ENCODE data around the gene MDH1B. TPM values are rescaled to one million over a fixed set of nuclear protein-coding genes. Genes with fewer than 3 reads are reported as not detected.

Gene MDH1B
- total RNA-seq, 2 donors from 2014 or later: 1.0 to 3.0 TPM

DNA sequence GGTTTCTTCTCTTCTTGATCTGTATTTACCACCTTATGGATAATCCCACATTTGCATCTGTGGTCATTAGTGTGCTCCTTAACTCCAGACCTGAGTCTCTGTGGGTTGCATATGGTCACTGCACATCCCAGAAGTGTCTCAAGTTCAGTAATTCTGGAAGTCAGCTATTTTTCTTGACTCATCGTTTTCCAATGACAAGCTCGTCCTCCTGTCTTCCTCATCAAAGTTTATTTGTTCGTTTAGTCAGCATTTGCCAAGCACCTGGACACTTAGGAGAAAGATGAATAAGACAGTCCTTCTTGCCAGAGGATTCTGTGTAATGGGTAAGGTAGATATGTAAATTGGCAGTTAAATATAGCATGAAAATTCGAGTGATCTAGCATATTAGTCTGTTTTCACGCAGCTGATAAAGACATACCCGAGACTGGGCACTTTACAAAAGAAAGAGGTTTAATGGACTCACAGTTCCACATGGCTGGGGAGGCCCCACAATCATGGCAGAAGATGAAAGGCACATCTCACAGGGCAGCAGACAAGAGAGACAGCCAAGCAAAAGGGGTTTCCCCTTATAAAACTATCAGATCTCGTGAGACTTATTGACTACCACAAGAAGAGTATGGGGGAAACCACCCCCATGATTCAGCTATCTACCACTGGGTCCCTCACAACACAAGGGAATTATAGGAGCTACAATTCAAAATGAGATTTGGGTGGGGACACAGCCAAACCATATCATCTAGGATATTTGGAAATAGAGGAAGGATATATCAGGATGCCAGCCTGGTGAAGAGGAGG lies 19.6 kb upstream of the MDH1B start:
- Histone ChIP-seq H3K4me3 (no peak overlapping the region), H3K27ac (no peak overlapping the region), H3K27me3 (no peaks in the 10 kb centered on the region), H3K36me3 (replicated peaks in 1 of 2; ENCODE audit: insufficient read depth in 1 of 2, low read depth in 2 of 2) (peaks cover 21 to 25% of the 10 kb centered on the region in 2 donors), H3K4me1 (no peaks in the 10 kb centered on the region), H3K9me3 (no peaks in the 10 kb centered on the region)
- intact Hi-C loops (cut with DNase I): no loop called here
- TF ChIP-seq POLR2A (IDR thresholded peaks at IDR 0.05): no peak
- TF ChIP-seq, protein P1, sequence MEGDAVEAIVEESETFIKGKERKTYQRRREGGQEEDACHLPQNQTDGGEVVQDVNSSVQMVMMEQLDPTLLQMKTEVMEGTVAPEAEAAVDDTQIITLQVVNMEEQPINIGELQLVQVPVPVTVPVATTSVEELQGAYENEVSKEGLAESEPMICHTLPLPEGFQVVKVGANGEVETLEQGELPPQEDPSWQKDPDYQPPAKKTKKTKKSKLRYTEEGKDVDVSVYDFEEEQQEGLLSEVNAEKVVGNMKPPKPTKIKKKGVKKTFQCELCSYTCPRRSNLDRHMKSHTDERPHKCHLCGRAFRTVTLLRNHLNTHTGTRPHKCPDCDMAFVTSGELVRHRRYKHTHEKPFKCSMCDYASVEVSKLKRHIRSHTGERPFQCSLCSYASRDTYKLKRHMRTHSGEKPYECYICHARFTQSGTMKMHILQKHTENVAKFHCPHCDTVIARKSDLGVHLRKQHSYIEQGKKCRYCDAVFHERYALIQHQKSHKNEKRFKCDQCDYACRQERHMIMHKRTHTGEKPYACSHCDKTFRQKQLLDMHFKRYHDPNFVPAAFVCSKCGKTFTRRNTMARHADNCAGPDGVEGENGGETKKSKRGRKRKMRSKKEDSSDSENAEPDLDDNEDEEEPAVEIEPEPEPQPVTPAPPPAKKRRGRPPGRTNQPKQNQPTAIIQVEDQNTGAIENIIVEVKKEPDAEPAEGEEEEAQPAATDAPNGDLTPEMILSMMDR (IDR thresholded peaks at IDR 0.05): no peak
- 74 to 79% methylated on average over 7 of the region's 7 CpGs for WGBS, 2 donors
- ATAC-seq (no peak), DNase-seq (no peak)

DNA sequence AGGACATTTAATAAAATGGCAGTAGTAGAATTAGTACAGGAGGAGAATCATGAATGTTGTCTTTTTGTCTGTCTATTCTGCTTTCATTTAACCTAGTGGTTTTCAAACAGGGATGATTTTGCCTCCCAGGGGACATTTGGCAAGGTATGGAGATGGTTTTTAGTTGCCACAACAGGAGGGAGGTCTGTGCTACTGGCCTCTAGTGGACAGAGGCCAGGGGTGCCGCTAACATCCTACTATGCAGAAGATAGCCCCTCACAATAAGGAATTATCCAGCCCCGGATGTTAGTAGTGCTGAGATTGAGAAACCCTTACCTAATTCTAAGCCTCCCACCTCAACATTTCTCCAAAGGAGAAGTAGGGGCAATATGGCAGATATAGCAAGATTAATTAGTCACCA lies 18.6 kb upstream of the MDH1B start:
- WGBS, 2 donors: 77 to 86% methylated on average over 2 of the region's 2 CpGs
- no peak for TF ChIP-seq POLR2A (IDR thresholded peaks at IDR 0.05)
- TF ChIP-seq, protein P1 (IDR thresholded peaks at IDR 0.05): peak in 2 of 7 experiments; percentile 3 to 12
- ATAC-seq: no peak

DNA sequence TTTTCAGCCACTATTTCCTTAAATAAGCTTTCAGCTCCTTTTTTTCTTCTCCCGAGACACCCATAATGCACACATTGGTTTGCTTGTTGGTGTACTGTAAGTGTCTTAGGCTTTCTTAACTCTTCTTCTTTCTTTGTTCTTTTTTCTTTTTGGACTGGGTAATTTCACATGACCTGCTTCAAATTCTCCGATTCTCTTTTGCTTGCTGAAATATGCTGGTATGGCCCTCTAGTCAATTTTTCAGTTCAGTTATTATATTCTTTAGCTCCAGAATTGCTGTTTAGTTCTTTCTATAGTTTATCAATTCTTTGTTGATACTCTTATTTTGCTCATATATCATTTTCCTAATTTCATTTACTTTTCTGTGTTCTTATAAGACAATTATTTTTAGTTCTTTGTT lies 15.5 kb upstream of the MDH1B start:
- no peak for DNase-seq
- no peaks in the 10 kb centered on the region for H3K4me1 ChIP-seq
- WGBS, 2 donors: 94 to 98% methylated on average over 2 of the region's 2 CpGs
- no peak overlapping the region for H3K27ac ChIP-seq
- peaks cover 13 to 23% of the 10 kb centered on the region in 2 donors for H3K36me3 ChIP-seq (replicated peaks in 1 of 2; ENCODE audit: insufficient read depth in 1 of 2, low read depth in 2 of 2)
- H3K4me3 ChIP-seq: no peak overlapping the region
- no peaks in the 10 kb centered on the region for H3K27me3 ChIP-seq
- intact Hi-C loops (cut with DNase I): no loop called here
- no peak for TF ChIP-seq POLR2A (IDR thresholded peaks at IDR 0.05)
- TF ChIP-seq, protein P1 (IDR thresholded peaks at IDR 0.05): no peak
- H3K9me3 ChIP-seq: peaks cover 0 to 5% (median 0%) of the 10 kb centered on the region in 3 donors
- ATAC-seq: no peak

More for the DNA sequence above, 18.6 kb upstream of the MDH1B start:
- Histone ChIP-seq H3K36me3 (replicated peaks in 1 of 2; ENCODE audit: insufficient read depth in 1 of 2, low read depth in 2 of 2) (peaks cover 21 to 23% of the 10 kb centered on the region in 2 donors), H3K27me3 (no peaks in the 10 kb centered on the region), H3K4me1 (no peaks in the 10 kb centered on the region), H3K27ac (no peak overlapping the region), H3K4me3 (no peak overlapping the region), H3K9me3 (no peaks in the 10 kb centered on the region)
- DNase-seq: no peak
- intact Hi-C loops (cut with DNase I): no loop called here

DNA sequence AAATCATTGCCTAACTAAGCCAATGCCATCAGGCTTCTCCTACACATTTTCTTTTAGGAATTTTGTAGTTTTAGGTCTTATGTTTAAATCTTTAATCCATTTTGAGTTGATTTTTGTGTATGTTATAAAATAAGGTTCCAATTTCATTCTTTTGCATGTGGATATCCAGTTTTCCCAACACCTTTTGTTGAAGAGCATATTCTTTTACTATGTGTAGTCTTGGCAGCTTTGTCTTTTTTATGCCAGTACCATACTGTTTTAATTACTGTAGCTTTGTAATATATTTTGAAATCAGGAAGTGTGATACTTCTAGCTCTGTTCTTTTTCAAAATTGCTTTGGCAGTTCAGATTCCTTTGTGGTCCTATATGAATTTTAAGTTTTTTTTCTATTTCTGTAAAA lies 11.3 kb upstream of the MDH1B start:
- H3K4me1 ChIP-seq: no peaks in the 10 kb centered on the region
- no peak for ATAC-seq
- no peak overlapping the region for H3K27ac ChIP-seq
- TF ChIP-seq, protein P1 (IDR thresholded peaks at IDR 0.05): no peak
- TF ChIP-seq POLR2A (IDR thresholded peaks at IDR 0.05): no peak
- H3K36me3 ChIP-seq (replicated peaks in 1 of 2; ENCODE audit: insufficient read depth in 1 of 2, low read depth in 2 of 2): peaks cover 15 to 19% of the 10 kb centered on the region in 2 donors
- no peak for DNase-seq
- H3K4me3 ChIP-seq: no peak overlapping the region
- H3K9me3 ChIP-seq: peaks cover 0 to 5% (median 0%) of the 10 kb centered on the region in 3 donors
- intact Hi-C loops (cut with DNase I): no loop called here
- no peaks in the 10 kb centered on the region for H3K27me3 ChIP-seq

DNA sequence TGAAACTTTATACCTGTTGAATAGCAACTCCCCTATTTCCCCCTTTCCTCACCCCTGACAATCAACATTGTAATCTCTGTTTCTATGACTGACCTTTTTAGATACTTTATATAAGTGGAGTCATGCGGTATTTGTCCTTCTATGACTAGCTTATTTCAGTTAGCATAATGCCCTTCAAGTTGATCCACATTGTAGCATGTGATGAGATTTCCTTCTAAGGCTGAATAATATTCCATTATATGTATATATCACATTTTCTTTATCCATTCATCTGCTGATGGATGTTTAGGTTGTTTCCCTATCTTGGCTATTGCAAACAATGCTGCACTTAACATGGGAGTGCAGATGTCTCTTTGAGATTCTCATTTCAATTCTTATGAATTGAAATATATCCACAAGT lies 9.7 kb upstream of the MDH1B start:
- H3K4me3 ChIP-seq: no peak overlapping the region
- DNase-seq (no peak), ATAC-seq (no peak)
- WGBS, 2 donors: 96 to 100% methylated on average over 1 of the region's 1 CpG
- no peaks in the 10 kb centered on the region for H3K4me1 ChIP-seq
- TF ChIP-seq, protein P1 (IDR thresholded peaks at IDR 0.05): no peak
- TF ChIP-seq POLR2A (IDR thresholded peaks at IDR 0.05): no peak
- peaks cover 0 to 5% (median 0%) of the 10 kb centered on the region in 3 donors for H3K9me3 ChIP-seq
- no peaks in the 10 kb centered on the region for H3K27me3 ChIP-seq
- peaks cover 7 to 21% of the 10 kb centered on the region in 2 donors for H3K36me3 ChIP-seq (replicated peaks in 1 of 2; ENCODE audit: insufficient read depth in 1 of 2, low read depth in 2 of 2)
- intact Hi-C loops (cut with DNase I): no loop called here
- H3K27ac ChIP-seq: no peak overlapping the region
